Activated CD4-positive, alpha-beta T cell treated with anti-CD3 and anti-CD28 coated beads for 24 hours (primary cell): ENCODE data around the gene CCDC146.
"Not testable (repeated sequence)": the region's sequence is repeated elsewhere in the genome, so short reads cannot be mapped to it uniquely, and the experiment has no call there.

Experiments
- DNase-seq, 2 donors: peaks; one replicate each; pipeline ENCODE4 v3.0.0-alpha.2; 2020; ENCODE audit warnings: low read depth in 2 of 2

CCDC146 gene

GRCh38 chr7:77121860-77122681 is at the start of gene CCDC146:
Gene CCDC146, plus strand, starts transcription at chr7:77122615. Its CDS starts 45,054 bp downstream, at chr7:77167669.
- peak; percentile 82 for DNase-seq

- not testable (repeated sequence) for DNase-seq
Observed at GRCh38 chr7:77074786-77075396, 47.5 kb upstream of the CCDC146 start.

GRCh38 chr7:77077060-77077459 is 45.4 kb upstream of the CCDC146 start:
- DNase-seq = not testable (repeated sequence)

- not testable (repeated sequence) for DNase-seq
Observed at GRCh38 chr7:77079112-77079511, 43.3 kb upstream of the CCDC146 start.

GRCh38 chr7:77079624-77080023 is 42.8 kb upstream of the CCDC146 start:
- not testable (repeated sequence) for DNase-seq

GRCh38 chr7:77080236-77080635 is 42.2 kb upstream of the CCDC146 start:
- DNase-seq = not testable (repeated sequence)

GRCh38 chr7:77082192-77082591 is 40.2 kb upstream of the CCDC146 start:
- DNase-seq = not testable (repeated sequence)

- not testable (repeated sequence) for DNase-seq
Observed at GRCh38 chr7:77092301-77092700, 30.1 kb upstream of the CCDC146 start.

- DNase-seq = not testable (repeated sequence)
Observed at GRCh38 chr7:77100501-77100900, 21.9 kb upstream of the CCDC146 start.

- DNase-seq = not testable (repeated sequence)
Observed at GRCh38 chr7:77101187-77101586, 21.2 kb upstream of the CCDC146 start.

- not testable (repeated sequence) for DNase-seq
Observed at GRCh38 chr7:77102671-77103070, 19.7 kb upstream of the CCDC146 start.

- DNase-seq = not testable (repeated sequence)
Observed at GRCh38 chr7:77105904-77106303, 16.5 kb upstream of the CCDC146 start.

- DNase-seq = not testable (repeated sequence)
Observed at GRCh38 chr7:77107659-77108058, 14.8 kb upstream of the CCDC146 start.

- DNase-seq = not testable (repeated sequence)
Observed at GRCh38 chr7:77108362-77108761, 14.1 kb upstream of the CCDC146 start.

GRCh38 chr7:77112719-77113306 is 9.6 kb upstream of the CCDC146 start:
- DNase-seq = not testable (repeated sequence)

GRCh38 chr7:77125486-77125885 is 3.1 kb downstream of the CCDC146 start:
- DNase-seq = not testable (repeated sequence)

- DNase-seq = not testable (repeated sequence)
Observed at GRCh38 chr7:77127009-77127408, 4.6 kb downstream of the CCDC146 start.

GRCh38 chr7:77128582-77129410 is 6.4 kb downstream of the CCDC146 start:
- DNase-seq = not testable (repeated sequence)

GRCh38 chr7:77131781-77132180 is 9.4 kb downstream of the CCDC146 start:
- not testable (repeated sequence) for DNase-seq

- DNase-seq = not testable (repeated sequence)
Observed at GRCh38 chr7:77138668-77139067, 16.3 kb downstream of the CCDC146 start.

GRCh38 chr7:77140291-77140690 is 17.9 kb downstream of the CCDC146 start:
- not testable (repeated sequence) for DNase-seq
